ENCODE measurements around the gene OASL.

Gene OASL

DNA sequence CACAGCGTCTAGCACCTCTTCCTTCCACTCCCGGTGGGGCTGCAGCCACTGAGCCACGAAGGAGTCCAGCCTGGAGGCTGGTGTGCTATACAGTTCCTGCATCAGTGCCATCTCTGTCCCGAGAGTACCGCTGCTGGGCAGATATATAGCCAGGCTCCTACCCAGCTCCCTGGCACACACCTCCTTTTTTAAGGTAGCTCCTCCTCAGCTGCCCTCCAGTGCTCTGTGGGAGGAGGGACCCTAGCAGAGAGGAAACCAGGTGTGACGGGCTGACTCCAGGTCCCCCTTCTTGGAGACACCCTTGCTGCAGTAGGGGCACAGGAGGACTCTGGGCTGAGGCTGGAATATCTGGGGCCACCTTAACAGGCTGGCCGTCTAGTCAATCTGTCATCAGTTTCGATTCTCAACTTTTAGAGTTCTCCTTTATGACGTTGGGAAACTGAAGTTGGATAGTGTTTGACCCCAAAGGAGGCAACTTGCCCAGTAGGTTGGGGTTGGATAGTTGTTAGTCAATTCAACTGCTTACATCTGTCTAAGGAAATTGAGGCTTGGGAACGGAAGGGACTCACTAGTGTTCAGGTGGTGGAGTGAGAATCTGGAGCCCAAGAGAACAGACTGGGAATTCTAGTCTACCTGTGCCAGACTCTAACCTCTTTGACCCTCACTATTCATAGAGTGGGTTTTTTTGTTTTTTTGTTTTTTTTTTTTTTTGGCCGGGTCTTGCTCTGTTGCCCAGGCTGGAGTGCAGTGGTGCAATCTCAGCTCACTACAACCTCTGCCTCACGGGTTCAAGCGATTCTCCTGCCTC lies at the start of gene OASL:
Gene OASL (minus strand): TSS at position 386 of the 808 bp plus-strand sequence. CDS start 275 bp downstream, at position 111.
- TF ChIP-seq, protein P1, sequence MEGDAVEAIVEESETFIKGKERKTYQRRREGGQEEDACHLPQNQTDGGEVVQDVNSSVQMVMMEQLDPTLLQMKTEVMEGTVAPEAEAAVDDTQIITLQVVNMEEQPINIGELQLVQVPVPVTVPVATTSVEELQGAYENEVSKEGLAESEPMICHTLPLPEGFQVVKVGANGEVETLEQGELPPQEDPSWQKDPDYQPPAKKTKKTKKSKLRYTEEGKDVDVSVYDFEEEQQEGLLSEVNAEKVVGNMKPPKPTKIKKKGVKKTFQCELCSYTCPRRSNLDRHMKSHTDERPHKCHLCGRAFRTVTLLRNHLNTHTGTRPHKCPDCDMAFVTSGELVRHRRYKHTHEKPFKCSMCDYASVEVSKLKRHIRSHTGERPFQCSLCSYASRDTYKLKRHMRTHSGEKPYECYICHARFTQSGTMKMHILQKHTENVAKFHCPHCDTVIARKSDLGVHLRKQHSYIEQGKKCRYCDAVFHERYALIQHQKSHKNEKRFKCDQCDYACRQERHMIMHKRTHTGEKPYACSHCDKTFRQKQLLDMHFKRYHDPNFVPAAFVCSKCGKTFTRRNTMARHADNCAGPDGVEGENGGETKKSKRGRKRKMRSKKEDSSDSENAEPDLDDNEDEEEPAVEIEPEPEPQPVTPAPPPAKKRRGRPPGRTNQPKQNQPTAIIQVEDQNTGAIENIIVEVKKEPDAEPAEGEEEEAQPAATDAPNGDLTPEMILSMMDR (IDR thresholded peaks at IDR 0.05; ENCODE audit: borderline replicate concordance, insufficient read depth, low read depth, low read length) = no peak
- H3K4me3 ChIP-seq (ENCODE audit: low read depth, low read length) = peak within 1 kb of the TSS; percentile 50

DNA sequence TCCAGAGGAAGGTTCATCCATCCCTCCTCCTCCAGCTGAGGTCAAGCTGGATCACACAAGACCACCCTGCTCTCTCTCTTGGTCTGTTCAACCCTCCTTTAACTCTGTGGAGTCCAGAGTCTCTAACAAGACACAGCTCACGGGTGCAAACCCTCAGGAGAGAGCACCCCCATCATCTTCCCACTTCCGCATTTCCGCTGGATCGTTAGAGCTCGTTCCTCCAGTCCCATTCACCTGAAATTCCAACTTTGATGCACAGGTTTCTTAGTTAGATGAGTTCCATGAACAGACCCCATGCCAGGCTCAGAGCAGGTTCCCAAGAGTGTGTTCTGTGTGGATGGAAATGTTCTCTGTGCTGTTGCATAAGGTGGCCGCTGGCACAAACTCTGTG lies 49.1 kb upstream of the OASL start:
- no peak overlapping the region for H3K4me3 ChIP-seq (ENCODE audit: low read depth, low read length)
- TF ChIP-seq, protein P1 (IDR thresholded peaks at IDR 0.05; ENCODE audit: borderline replicate concordance, insufficient read depth, low read depth, low read length) = no peak

- TF ChIP-seq, protein P1 (IDR thresholded peaks at IDR 0.05; ENCODE audit: borderline replicate concordance, insufficient read depth, low read depth, low read length) = no peak
- H3K4me3 ChIP-seq (ENCODE audit: low read depth, low read length) = no peak overlapping the region
Observed at GRCh38 chr12:121087467-121088194, 48.6 kb upstream of the OASL start.

DNA sequence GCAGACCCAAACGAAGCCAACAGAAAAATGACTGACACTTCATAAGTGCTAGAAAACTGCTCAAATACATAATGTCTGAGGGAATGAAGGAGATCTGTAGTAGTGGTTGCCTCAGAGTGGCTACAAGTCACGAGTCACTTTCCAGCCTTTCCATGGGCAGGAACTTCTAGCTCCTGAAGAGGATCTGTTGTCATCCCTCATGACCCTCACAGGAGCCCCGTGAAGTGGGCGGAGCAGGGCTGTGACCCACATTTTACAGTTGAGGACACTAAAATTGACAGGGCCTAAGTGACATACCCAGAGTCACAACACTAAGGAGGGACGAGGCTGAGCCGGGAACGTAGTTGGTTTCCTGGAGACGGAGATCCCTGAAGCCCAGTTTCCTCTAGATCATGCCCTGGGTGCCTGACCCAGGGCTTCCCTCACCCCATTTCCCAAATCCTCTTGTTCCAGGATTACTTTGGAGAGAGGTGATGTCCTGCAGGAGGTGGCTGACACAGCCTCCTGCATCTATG lies 47.8 kb upstream of the OASL start:
- TF ChIP-seq, protein P1 (IDR thresholded peaks at IDR 0.05; ENCODE audit: borderline replicate concordance, insufficient read depth, low read depth, low read length) = no peak
- H3K4me3 ChIP-seq (ENCODE audit: low read depth, low read length) = no peak overlapping the region

DNA sequence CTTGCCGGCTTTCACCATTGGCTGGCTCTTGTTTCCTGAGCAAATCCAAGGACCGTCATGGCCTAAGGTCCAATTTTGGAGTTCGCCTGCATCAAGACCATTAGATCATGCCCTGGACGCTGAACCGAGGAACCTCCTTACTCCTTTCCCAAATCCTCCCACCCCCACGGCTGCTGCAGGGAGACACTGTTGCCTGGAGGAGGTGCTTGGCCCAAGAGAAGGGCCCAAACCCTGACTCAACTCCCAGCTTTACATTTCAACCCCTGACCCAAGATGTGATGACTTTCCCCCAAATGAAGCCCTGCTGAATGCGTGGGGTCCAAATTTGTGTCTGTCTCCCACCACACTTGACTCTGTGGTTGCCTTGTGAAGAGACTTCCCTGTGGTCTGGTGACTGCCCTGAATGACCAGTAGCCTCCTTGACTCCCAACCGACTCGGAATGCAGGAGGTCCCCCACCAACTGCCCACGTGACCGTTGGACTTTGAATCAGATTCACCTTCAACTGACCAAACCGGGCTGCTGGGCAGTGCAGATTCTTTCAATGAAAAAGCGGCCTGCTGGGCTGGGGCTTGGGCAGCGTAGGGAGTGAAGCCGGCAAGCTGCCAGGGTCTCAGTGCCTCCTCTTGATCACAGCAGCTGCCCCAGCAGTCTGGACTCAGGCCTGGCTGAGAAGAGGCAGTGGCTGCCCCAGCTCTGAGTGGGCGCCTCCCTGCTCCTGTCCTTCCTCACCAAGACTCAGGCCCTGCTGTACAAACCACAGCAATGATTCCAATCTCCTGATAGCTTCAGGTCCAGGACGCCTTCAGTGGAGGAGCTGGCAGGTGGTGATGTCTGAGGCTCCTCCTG lies 46.7 kb upstream of the OASL start:
- TF ChIP-seq, protein P1 (IDR thresholded peaks at IDR 0.05; ENCODE audit: borderline replicate concordance, insufficient read depth, low read depth, low read length) = no peak
- no peak overlapping the region for H3K4me3 ChIP-seq (ENCODE audit: low read depth, low read length)

- TF ChIP-seq, protein P1 (IDR thresholded peaks at IDR 0.05; ENCODE audit: borderline replicate concordance, insufficient read depth, low read depth, low read length) = no peak
- no peak overlapping the region for H3K4me3 ChIP-seq (ENCODE audit: low read depth, low read length)
Observed at GRCh38 chr12:121085069-121085468, 46.0 kb upstream of the OASL start.

All from GM12875 (cell line).